HG03097 (cell line): ENCODE results near the gene FANCE.

Experiments
- ATAC-seq: cut with Tn5 transposase; IDR thresholded peaks from one replicate; pipeline ENCODE4 v1.9.1; 2021; ENCODE audit not compliant: unreplicated experiment, low FRiP score

Gene FANCE

DNA sequence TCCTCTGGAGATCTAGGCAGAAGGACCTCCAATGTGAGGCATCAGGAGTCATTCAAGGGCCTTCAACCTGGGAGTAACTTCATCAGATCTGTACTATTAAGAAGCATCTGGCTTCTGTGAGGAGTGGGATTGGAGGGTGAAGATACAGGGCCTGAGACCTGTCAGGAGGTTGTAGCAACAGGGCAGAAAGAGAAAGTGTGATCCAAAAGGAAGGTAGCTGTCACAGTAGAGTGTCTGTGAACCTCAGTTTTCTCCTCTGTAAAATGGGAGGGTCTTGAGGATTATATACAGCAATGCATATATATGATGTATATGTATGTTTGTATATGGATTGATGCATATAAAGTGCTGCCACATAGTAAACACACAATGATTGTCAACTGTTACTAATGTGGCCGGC, 13.5 kb downstream of the FANCE start:
- ATAC-seq = no peak

DNA sequence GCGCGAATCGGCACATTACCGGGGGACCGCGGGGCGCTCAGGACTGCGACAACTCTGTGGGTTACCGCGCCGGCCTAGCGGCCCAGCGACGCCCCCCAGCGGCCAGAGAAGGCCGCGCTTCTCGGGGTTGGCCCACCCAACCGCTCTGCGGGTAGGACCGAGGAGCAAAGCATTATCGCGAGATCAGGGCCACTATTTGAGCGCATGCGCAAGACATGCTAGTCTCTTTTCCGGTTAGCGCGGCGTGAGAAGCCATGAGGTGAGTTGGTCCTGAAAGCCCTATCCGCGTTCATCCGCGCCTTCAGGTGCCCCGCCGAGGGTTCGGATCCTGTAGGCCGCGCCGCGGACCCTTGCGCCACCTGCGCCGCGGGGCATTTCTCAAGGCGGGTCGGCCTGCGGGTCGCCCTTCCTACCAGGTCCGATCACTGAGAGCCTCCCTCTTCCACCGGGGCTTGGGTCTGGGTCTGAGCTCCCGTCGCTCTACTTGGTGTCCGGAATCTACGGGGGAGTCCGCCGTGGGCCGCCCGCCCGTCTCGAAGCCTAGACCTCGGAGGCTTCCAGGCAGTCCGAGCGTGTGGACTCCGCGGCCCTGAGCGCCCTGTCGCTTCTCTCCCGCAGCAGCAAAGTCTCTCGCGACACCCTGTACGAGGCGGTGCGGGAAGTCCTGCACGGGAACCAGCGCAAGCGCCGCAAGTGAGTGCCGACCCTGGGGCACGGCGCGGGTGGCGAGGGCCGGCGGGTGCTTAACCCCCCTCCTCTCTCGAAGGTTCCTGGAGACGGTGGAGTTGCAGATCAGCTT, 16.2 kb downstream of the FANCE start, which contains the start of gene RPL10A:
Gene RPL10A, plus strand, starts transcription at position 221 of the 799 bp plus-strand sequence. Its CDS starts 34 bp downstream, at position 255.
- peak; percentile 74 for ATAC-seq

DNA sequence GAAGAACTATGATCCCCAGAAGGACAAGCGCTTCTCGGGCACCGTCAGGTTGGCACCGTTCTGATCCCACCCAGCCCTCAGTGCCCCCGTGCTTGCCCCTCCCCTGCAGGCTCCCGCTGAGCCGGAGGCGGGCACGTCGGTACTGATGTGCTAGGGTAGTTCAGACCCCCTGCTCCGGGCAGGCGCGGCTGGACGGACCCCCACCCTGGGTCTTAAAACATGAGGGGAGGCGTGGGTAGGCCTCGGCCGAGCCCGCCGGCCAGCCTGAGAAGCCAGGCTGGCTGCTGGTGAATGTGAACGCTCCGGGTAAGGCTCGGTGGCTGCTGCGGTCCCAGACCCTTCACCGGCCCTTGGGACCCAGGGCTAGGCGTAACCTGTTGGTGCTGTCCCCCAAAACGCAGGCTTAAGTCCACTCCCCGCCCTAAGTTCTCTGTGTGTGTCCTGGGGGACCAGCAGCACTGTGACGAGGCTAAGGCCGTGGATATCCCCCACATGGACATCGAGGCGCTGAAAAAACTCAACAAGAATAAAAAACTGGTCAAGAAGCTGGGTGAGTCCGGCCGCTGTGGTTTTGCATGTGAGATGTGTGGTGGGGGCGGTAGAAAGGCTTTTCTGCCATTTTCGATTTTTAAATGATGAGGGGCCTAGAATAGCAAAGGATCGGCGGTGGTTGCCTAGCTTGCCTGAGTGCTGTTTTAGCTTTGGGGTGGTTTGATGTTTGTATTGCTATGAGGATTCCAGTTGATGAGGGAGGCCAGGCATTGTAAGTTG, 17.0 kb downstream of the FANCE start:
- ATAC-seq = no peak

DNA sequence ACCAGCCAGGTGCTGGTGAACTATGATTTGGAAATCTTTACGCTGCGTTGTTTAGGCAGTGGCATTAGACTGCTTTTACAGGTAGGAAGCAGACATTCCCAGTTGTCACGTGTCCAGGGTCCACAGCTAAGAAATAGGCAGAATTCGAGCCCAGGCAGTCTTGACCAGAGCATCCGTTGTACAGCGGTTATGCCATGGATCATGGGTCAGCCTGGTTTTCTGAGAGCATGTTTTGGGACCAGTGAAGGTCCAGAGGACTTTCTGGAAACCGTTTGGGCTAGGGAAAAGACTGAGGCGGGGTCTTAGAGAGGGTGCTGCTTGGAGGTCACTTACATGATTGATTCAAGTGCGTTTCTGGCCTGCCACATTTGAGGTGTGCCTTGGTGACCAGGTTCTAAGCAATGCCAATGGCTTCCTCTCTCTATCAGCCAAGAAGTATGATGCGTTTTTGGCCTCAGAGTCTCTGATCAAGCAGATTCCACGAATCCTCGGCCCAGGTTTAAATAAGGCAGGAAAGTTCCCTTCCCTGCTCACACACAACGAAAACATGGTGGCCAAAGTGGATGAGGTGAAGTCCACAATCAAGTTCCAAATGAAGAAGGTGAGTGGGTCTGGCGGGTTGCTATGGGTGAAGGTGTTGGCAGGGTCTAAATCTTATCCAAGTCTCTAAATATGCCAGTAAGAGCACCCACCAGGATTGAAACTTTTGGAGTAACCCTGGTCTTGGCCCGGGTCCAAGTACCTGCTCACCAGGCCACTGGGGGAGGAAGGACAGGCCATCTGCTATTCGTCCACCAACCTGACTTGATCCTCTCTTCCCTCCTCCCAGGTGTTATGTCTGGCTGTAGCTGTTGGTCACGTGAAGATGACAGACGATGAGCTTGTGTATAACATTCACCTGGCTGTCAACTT, 17.9 kb downstream of the FANCE start:
- ATAC-seq = no peak

DNA sequence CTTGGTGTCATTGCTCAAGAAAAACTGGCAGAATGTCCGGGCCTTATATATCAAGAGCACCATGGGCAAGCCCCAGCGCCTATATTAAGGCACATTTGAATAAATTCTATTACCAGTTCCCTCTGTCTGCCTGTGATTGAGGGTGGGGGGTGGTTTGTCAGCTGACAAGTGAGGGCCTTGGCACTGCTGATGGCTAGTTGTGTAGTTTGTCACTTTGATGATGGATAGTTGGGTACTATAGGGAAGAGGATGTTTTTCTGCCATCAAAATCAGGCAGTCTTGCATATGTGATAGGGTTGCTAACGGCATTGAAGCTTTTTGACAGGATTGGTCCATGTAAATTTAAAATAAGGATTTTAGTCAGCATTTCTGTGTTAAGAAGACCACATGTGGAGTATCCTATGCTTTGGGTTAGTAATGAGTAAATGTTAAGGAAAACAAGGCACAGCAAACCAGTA, 18.6 kb downstream of the FANCE start:
- ATAC-seq = no peak

DNA sequence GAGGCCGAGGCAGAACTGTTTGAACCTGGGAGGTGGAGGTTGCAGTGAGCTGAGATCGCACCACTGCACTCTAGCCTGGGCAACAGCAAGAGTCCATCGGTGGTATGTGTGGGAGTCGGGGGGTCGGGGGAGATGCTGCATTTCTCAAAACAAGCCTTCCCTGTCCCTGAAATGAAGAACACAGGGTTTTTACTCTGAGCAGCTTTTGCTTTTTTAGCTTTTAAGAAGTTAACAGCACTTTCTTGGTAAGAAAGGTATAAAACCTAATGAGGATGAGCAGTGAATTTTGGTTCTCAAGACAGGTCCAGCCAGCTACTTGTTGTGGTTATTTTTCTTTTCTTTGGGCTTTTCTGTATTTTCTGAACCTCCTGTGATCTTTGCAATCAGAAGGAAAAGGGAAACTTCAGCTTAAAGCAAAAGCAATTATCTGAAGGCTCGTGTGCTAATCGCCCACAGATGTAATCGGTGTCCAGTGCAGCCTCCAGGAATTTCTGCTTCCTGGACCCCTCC, 19.8 kb downstream of the FANCE start:
- no peak for ATAC-seq

DNA sequence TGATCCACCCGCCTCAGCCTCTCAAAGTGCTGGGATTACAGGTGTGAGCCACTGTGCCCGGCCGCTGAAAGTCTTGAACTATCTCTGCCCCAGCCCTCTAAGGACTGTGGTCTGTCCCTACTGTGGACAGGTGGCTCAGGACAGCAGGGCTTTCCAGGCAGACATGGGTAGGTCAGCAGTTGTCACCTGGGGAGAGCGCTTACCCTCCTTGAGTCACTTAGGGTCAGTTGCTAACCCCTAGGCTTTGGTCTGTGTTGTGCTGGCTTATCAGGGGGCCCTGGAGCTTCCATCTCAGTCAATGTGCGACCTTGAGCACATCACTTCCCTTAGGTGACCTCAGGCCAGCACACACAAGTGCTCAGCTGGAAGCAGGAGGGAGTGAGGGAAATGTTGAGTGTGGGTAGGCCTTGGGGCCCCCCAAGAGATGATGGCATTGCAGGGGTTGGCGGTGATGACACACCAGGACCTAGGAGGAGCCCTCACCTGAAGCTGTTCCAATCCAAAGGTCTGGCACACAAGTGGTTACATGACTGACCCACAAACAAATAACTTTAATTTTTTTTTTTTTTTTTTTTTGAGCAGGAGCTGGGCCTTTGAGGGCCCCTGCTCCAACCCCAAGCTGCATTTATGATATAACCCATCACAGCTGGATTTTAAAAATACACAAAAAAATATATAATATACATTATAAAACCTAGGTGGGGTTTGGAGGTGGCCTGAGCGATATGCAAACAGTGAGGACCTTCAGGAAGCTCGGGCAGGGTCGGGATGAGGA, 21.1 kb downstream of the FANCE start:
- ATAC-seq = no peak

DNA sequence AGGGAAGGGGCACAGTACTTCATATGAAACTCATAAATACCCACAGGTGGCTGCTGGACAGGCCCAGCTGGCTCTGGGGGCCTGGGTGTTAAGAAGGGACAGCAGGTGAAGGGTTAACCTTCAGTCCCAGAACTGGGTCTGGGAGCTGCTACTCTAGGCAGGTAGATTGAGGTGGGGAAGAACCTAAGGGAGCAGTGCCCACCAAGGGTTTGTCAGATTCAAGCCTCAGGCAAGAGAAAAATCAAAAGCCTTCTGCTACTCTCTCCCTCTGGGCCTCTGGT, 21.7 kb downstream of the FANCE start:
- no peak for ATAC-seq

DNA sequence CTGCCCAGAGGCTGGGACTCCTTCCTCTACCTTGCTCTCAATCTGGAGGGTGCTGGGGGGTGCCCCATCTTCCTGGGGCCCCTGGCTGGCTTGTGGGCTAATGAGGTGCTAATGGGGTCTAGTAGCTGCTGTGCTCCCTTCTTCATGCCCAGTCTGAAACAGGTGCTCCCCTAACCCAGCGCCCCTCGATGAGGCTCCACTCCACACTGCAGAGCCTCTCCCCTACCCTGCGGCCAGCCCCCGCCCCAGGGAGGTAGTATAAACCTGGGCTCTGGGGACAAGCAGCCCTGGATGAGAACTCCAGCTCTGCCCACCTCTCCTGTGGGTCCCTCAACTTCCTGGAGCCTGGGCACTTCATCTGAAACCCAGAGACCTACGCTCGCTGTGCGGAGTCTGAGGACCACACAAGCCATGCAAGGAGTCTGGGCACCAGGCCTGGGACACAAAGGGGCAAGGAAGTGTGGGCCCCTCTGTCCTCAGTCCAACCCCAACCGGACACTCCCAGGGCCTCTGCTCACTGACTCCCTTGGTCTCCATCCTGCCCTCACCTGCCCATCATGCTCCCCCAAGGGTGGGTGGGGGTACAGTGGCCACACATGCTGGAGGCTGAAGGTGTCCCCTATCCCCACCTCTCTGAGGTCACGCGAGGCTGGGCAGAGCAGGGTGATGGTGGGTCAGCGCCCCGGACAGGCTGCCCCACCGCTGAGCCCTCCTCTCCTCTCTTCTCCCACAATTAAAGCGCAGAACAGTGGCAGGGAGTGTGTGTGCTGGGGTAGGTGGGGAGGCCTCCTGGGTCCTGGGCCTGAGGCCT, 22.2 kb downstream of the FANCE start:
- no peak for ATAC-seq

DNA sequence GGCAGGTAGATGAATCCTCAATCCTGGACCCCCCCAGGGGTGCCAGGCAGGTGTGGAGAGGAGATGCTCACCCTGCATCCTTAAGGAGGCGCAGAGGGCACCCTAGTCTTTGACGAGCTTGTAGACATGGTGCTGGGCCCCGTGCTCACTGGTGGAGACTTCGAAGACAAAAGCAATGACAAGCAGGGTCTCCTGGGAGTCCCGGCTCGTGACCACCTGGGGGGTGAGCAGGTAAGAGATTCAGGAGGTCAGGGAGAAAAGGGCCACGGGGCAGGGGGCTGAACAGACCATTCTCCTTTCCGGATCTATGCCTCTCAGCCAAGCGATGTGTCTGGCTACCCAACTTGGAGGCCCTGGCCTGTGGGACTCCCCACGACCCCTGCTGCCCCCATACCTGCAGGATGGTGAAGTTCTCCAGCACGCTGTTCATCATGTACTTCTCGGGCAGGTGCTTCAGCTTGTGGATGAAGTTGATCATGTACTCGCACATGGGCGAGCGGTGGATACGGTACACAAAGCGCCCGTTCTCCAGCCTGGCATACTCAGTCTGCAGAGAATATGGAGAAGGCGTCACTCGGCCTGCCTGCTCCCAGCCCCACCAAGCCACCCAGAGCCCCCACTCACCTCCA, 22.9 kb downstream of the FANCE start:
- ATAC-seq = no peak

DNA sequence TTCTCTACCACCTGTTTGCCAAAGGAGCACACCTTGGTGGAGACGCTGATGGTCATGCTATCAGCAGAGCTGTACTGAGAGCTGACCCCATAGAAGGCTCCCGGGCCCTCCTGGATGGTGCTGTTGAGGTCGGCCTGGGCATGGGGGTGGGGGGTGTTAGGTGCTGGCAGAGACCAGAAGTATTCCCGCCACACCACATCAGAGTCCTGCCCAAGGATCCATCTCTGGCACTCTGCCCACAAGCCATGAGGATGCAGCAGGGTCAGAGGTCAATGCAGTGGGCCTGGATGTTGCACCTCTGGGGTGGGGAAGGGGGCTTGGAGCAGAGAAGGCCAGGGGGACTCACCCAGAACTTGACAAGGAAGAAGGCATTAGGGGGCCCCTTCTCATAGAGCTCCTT, 23.4 kb downstream of the FANCE start:
- no peak for ATAC-seq

DNA sequence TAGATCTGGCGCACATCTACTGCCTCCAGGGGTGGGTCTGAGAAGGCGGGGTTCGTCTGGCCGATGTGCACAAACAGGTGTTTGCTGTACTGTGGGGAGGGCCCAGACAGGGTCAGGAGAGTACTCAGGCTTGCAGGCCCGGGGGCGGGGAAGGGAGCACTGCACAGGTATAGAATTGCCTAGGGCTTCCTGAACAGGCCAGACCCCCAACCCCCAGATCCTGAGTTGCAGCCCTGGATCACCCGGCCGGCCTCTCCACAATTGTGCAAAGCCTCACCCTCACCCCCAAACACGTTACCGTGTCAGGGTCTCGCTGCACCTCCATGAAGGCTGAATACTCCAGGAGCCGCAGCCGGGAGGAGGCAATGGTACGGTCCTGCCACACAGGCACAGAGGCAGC, 23.9 kb downstream of the FANCE start:
- no peak for ATAC-seq

DNA sequence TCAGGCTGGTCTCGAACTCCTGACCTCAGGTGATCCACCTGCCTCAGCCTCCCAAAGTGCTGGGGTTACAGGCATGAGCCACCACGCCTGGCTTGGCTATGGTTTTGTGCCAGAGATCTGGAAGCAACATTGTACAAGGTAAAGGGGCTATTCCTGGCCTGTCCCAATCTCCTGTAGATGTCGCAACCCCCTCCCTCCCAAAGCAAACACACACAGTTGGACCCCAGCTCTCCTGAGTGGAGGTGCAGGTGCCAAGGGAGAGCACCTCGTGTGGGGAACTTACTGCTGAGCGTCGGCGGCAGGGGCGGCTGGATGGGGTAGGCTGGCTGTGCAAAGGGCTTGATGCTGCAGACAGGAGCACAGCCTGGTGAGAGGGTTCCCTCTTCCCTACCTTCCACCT, 24.9 kb downstream of the FANCE start:
- ATAC-seq = no peak

DNA sequence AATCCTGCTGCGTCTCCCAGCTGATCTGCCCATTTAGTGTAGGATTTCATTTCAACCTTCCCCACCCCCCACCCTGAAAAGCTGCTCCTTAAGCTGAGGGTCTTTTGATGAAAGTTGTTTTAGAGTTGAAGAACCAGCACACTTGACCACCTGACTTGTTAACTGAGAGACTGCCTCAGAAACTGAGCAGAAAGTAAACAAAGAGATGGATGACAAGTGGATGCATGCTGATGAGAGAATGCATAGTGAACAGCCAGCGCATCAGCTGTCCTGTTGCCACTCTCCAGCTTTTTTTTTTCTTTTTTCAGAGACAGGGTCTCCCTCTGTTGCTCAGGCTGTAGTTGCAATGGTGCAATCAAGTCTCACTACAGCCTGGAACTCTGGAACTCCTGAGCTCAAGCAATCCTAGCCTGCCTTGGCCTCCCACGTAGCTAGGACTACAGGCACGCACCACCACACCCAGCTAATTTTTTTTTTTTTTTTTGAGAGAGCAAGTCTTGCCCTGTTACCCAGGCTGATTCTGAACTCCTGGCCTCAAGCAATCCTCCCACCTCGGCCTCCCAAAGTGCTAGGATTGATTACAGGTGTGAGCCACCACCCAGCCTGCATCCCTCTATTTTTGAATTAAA, 25.5 kb downstream of the FANCE start:
- no peak for ATAC-seq

DNA sequence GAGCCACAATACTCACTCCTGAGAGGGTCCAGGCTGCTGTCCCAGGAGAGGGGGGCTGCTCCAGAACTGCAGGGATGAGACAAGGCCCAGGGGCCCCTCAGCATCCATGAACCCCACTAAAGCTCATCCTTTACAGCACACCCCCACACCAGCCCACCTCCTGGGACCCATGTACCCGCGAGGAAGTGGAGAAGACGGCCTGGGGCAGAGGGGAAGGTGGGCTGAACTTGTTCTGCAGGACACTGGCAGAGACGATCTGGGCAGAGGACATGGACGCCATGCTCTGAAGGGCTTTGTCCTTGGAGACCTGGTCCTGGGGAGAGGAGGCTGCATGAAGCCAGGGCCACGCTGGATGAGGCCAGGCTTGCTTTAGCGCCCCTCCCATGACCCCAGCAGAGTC, 26.1 kb downstream of the FANCE start:
- no peak for ATAC-seq

DNA sequence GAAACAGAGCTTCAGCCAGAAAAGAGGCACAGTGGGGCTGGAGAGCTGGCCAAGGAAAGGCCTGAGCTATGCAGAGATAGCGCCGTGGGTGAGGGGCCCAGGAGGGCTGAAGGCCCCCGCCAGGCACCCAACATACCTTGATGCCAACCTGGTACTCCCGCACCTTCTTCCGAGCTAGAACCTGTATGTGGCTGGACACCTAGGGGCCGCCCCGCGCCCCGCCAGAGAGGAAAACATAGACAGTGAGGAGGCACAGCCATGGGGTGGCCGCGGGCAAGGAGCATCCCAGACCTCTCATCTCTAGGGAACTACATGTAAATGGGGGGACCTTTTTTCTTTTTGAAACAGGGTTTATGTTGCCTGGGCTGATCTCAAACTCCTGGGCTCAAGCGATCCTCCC, 28.0 kb downstream of the FANCE start:
- no peak for ATAC-seq

DNA sequence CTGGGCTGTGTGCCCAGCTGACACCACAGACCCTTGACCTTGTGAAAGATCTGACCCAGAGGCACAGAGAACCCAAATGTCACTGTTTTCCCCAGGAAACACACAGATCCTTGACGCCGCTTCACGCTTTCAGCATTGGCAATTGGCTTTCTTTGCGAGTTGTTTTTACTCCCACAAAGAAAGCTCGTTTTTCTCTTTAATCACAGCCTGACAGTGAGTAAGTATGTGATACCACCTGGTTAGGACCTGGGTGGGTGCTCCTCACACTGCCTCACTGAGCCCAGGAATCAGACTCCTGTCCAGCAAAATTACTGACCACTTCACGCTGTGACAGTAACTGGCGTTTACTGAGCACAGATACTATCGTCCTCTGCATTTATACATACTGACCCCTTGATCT, 29.1 kb downstream of the FANCE start:
- ATAC-seq = no peak

DNA sequence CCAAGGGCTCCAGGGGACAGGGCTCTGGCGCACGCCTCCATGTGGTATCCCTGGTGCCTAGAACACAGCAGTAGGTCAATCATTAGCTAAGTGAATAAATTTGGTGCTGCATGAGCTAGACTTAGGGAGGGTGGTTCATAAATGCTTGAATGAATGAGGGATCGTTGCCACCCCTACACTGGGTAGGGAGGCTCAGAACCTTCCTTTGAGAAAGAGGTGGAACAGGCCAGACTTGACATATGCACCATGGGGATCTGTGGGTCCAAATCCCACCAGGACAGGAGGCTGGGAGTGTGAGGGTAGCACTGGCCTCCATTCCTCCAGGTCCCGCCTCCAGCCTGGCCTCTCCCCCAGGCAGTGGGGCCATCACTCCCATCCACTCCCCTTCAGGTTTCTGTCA, 30.9 kb downstream of the FANCE start:
- no peak for ATAC-seq
